Neural progenitor cell (in vitro differentiated cells): ENCODE data around the gene STRN4.
"Not testable (repeated sequence)": the region's sequence is repeated elsewhere in the genome, so short reads cannot be mapped to it uniquely, and the experiment has no call there.

ENCODE experiments used
- CTCF ChIP-seq: fragments of 200-600 bp; sonication (generic); IDR thresholded peaks from 2 replicates; pipeline ENCODE4 v1.5.1; 2017; ENCODE audit warnings: antibody characterized with exemption, mild to moderate bottlenecking
- EZH2phosphoT487 ChIP-seq: fragments of 200-600 bp; sonication (generic); IDR thresholded peaks from 2 replicates; pipeline ENCODE4 v1.6.1; 2017; ENCODE audit warnings: antibody characterized with exemption

- not testable (repeated sequence) for TF ChIP-seq CTCF, EZH2phosphoT487
Observed at GRCh38 chr19:46777956-46778645, 31.9 kb upstream of the STRN4 start.
